T47D (cell line): ENCODE data around the gene RANBP3.

Experiments used
- DNase-seq, 2 experiments: peaks; one replicate each; pipeline versions ENCODE4 v3.0.0 to v3.0.0-alpha.2; 2011 to 2012; ENCODE audit warnings: low read depth in 1 of 2, low spot score in 1 of 2
- JUND ChIP-seq: IDR thresholded peaks from 2 replicates; pipeline ENCODE4 v1.6.1; 2012; ENCODE audit warnings: low read depth
- in situ Hi-C: cut with HindIII; loops from 2 replicates; pipeline ENCODE4 v1.10.0; 2016; ENCODE audit warnings: low sequenced_read_pairs, low pct_unique_long_range_greater_than_20kb

The RANBP3 gene

DNA sequence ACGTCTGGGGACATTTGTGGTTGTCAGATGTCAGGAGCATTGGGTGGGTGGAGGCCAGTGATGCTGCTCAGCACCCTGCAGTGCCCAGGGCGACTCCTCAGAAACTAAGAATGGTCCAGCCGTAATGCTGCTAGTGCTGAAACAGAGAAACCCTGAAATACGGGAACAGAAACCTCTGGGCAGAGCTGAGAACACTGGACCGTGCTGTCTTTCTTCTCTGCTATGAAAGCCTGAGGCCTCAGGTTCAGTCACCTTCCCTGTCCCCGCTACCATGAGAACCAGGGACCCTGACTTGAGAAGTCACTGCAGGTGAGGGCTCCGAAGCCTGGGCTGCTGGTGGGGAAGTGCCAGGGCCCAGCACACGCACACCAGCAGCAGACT, 50.5 kb downstream of the RANBP3 start:
- no peak for TF ChIP-seq JUND
- no peak for DNase-seq
- in situ Hi-C loops, result no loop called here

DNA sequence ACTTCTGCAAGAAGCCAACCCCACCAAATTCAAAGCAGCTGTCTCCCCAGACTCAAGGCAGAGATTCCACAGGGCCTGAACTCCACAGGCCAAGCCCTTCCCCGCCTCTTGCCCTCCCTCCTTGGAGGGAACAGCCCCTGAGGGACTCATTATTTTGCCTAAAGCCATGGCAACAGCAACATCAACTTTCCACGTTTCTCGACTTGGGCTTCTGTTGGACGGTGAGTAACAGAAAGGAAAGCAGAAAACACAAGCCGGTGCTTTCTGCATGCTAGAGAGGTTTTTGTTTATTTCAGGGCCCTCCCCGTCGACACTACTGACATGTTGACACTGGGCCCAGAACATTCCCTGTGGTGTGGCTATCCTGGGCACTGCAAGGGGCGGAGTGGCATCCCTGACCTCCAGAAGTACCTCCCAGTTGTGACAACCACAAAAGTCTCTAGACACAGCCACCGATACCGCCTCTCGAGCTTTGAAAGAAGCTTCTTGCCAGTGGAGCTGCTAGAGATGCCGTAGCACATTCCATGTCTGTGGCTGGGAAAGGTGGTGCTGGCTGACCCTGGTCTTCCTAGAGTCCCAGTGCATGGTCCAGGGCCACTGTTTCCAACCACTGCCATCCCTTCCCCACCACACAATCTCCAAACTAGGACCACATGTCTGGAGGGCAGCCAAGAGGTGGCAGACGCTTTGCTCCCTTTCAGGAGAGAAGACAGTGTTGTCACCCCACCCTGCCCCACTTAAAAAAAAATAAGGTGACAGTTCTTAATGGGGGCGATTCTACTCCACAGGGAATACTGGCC, 51.1 kb downstream of the RANBP3 start:
- no peak for TF ChIP-seq JUND
- in situ Hi-C loops, result no loop called here
- no peak for DNase-seq

- no peak for TF ChIP-seq JUND
- no peak for DNase-seq
These were observed 52.0 kb downstream of the RANBP3 start for GRCh38 chr19:5925830-5926427.

DNA sequence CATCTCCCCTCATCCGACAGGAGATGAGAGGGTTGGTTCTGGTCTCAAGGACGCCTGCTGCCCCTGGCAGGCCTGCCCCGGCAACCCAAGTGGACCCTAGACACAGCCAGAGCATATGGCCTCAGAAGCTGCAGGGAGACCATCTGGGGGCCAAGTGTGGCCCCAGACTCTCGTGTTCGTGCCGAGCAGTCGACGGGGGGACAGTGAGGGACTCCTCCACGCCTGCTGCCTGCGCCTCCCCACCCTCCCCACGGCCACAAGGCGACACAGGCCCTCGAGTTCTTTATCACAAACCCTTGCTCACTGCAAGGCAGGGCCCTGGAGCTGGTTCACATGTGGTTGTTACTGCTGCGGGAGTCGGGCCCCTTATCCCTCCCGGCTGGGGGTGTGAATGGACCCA, 54.6 kb downstream of the RANBP3 start:
- in situ Hi-C loops, result no loop called here
- DNase-seq, result no peak
- TF ChIP-seq JUND, result no peak

More at GRCh38 chr19:5925830-5926427, 52.0 kb downstream of the RANBP3 start:
- in situ Hi-C loops, result no loop called here

DNA sequence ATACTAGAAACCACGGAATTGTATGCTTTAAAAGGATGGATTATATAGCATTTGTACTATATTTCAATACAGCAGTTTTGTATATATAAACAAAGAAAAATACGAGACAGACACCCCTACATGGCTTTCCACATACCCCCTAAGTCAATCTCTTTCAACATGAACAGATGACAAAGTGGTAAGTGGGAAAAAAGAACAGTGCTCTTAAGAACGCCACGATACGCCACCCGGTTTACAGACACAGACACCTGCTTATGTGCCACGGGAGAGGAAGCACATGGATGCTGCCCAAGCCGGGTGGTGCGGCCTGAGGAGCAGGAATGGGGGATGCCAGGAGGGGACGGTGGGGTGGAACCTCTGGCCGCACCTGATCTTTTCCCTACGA, 55.8 kb downstream of the RANBP3 start:
- in situ Hi-C loops, result no loop called here
- DNase-seq, result no peak
- TF ChIP-seq JUND, result no peak

DNA sequence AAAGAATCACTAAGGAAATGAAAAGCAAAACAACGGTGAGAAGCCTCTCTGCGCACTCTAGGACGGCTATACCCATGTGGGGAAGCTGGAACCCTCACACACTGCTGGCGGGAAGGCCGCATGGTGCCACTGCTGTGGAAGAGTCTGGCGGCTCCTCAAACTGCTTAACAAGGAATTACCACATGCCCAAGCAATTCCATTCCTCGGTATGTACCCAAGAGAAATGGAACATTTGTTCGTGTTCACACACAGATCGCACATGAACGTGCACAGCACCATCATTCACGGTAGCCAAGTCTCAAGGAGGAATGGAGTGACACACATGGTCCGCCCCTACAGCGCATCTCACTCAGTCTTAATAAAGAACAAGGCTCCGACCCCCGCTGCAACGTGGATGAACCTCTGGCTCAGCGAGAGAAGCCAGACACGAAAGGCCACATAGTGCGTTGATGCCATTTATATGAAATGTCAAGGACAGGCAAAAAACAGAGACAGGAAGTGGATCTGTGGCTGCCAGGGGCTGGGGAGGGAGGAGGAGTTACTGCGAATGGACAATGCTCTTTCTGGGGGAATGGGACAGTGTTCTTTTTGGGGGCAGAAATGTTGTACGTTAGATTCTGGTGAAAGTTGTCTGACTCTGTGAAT, 56.3 kb downstream of the RANBP3 start:
- in situ Hi-C loops, result no loop called here
- no peak for DNase-seq
- TF ChIP-seq JUND, result no peak

DNA sequence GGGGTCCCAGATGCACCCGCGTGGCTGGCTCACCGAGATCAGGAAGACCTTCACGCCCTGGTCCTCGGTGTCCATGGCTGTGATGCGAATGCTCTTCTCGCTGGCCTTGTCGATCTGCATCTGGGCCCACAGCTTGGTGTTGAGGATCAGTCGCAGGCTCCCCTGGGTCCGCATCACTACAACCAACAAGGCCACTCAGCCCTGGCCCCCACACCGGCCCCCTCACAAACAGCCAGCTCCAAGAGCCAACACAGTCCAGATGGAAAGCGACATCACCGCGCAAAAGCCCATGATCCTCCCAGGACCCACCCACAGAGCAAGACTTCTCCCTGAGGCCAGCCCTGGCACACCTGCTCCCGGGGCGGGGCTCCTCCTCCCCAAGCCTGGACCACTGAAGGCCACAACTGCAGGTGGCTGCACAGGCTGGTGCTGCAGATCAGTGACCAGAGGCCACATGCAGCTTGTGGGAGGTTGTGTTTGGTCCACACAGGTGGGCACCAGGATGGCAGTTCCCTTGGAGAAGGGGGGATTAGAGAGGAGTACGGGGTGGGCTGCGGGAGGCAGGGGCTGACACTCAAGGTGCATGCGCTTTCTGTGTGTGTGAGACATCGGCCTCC, 59.4 kb downstream of the RANBP3 start:
- in situ Hi-C loops, result no loop called here
- no peak for TF ChIP-seq JUND

DNA sequence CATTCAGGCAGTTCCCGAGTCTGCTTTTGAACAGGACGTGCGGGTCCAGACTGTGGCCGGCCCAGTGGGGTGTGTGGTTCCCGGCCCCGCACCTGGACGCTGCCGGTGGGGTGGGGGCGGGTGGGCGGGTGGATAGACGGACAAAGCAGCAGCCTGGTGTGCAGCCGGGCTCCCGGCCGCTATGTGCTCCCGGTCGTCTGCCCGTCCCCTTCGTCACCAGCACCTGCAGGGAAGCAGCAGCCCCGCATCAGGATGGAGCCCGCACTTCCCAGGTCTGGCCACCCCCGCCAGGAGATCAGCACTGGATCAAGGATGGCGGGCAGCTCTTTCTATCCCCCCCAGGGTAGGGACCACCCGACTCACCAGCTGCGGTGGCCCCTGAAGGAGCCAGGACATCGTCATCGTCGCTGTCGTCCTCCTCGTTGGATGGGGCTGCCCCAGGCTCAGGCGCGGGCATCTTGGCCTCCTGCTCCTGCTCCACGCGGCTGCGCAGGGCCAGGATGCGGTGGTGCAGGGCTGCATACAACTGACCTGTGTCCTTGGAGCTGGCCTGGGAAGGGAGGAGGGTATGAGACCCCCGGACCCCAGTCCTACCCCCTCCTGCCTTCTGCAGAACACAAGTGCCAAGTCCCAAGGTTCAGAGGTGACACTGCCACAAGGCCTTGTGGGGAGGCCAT, 60.4 kb downstream of the RANBP3 start:
- in situ Hi-C loops, result no loop called here
- no peak for TF ChIP-seq JUND
- DNase-seq, result no peak

More for the DNA sequence above, 59.4 kb downstream of the RANBP3 start:
- DNase-seq, result no peak

DNA sequence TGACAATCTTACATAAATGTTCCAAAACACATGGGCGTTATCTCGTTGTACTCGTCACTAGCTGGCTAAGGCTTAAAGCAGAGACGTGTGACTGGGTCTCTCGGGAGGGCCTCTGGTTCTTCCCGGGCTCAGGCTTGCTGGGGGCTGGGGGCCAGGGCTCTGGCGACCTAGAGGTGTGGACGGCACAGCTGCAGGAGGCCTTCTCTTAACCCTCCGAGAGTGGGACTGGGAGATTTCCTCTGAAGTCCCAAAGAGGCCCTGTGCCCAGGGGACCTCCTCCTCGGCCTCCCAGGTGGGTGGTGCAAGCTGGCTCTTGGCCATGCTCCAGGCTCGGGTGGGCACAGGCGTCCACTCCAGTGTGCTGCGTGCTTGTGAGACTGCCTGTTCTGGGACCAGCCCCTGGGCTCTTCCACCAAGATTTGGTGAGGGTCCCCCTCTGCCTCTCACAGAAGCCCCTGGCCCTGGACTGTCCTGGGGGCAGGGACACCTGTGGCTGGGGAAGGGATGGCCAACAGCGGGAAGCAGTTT, 61.7 kb downstream of the RANBP3 start:
- no peak for TF ChIP-seq JUND
- no peak for DNase-seq
- in situ Hi-C loops, result no loop called here

GRCh38 chr19:5915782-5916165, 62.2 kb downstream of the RANBP3 start:
- in situ Hi-C loops, result no loop called here
- TF ChIP-seq JUND, result no peak

DNA sequence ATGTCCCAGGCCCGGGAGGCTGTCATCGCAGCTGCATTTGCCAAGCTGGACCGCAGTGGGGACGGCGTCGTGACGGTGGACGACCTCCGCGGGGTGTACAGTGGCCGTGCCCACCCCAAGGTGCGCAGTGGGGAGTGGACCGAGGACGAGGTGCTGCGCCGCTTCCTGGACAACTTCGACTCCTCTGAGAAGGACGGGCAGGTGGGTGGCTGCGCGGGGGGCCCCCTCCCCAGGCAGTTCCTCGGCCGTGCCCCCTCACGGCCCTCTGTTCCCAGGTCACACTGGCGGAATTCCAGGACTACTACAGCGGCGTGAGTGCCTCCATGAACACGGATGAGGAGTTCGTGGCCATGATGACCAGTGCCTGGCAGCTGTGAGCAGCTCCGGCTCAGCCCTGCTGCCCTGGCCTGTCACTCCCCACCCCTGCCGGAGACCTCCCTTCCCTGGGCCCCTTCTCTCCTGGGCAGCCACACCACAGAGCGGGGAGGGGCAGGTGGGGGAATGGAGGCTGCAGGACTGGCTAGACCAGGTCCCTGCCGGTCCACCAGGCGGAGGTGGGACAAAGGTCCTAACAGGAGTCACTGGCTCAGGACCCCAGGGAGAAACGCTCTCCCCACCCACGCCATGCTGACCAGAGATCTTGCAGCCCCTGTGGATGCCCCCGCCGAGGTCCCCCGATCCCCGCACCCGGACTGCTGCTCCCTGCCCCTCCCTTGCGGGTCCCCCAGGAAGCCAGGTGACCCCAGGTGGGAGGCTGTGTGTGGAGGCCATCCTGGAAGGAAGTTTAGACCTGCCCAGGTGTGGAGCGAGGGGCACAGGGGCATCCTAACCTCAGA, 62.8 kb downstream of the RANBP3 start:
- DNase-seq, result peak in 1 of 2 experiments; percentile 22
- TF ChIP-seq JUND, result no peak
- in situ Hi-C loops, result no loop called here

More at GRCh38 chr19:5915782-5916165, 62.2 kb downstream of the RANBP3 start:
- no peak for DNase-seq
